CD8-positive, alpha-beta memory T cell (primary cell): ENCODE measurements around the gene RWDD1. TPM values are rescaled to one million over a fixed set of nuclear protein-coding genes. Genes with fewer than 3 reads are reported as not detected.

Source experiments
- CTCF ChIA-PET: fragments of 350-600 bp; sonication (Branson Sonifier 250); formaldehyde crosslinking; loops from one replicate; lab custom pipeline; 2021; ENCODE audit warnings: antibody characterized with exemption; lab: Charles Lee
- POLR2A ChIA-PET: fragments of 350-600 bp; sonication (Branson Sonifier 250); formaldehyde crosslinking; loops from one replicate; lab custom pipeline; 2021; ENCODE audit warnings: antibody characterized with exemption; lab: Charles Lee
- DNase-seq, 5 donors: peaks; one replicate each; pipeline versions ENCODE4 v3.0.0 to v3.0.0-alpha.2; 2020 to 2022; ENCODE audit warnings: mixed read lengths in 1 of 5
- H3K27ac ChIP-seq: one replicate; pipeline ENCODE4 v1.7.0; 2013; ENCODE audit warnings: low read depth, mild to moderate bottlenecking, low read length, moderate library complexity
- H3K27me3 ChIP-seq: 2 replicates; pipeline ENCODE4 v1.7.0; 2013; ENCODE audit warnings: low read length, mild to moderate bottlenecking; ENCODE audit not compliant: insufficient read depth, poor library complexity, severe bottlenecking
- H3K36me3 ChIP-seq: 2 replicates; pipeline ENCODE4 v1.7.0; 2013; ENCODE audit warnings: mild to moderate bottlenecking, low read length, moderate library complexity; ENCODE audit not compliant: insufficient read depth
- H3K4me1 ChIP-seq: 2 replicates; pipeline ENCODE4 v1.7.0; 2013; ENCODE audit warnings: mild to moderate bottlenecking, low read length, moderate library complexity; ENCODE audit not compliant: insufficient read depth
- H3K4me3 ChIP-seq: 2 replicates; pipeline ENCODE4 v1.7.0; 2013; ENCODE audit warnings: mild to moderate bottlenecking, low read length
- H3K9me3 ChIP-seq: 2 replicates; pipeline ENCODE4 v1.7.0; 2013; ENCODE audit warnings: mild to moderate bottlenecking, low read length
- H3K27ac Mint-ChIP-seq, 8 donors: one replicate each; pipeline ENCODE4 v1.8.0; 2020 to 2021; ENCODE audit warnings: mixed read lengths in 8 of 8, mild to moderate bottlenecking in 6 of 8, inconsistent platforms in 3 of 8, moderate library complexity in 3 of 8
- H3K27me3 Mint-ChIP-seq, 2 donors: one replicate each; pipeline ENCODE4 v1.8.0; 2020 to 2021; ENCODE audit warnings: mixed read lengths in 2 of 2, mild to moderate bottlenecking in 1 of 2, moderate library complexity in 1 of 2
- H3K36me3 Mint-ChIP-seq, 3 donors: one replicate each; pipeline ENCODE4 v1.8.0; 2020 to 2021; ENCODE audit warnings: mixed read lengths in 3 of 3, inconsistent platforms in 1 of 3, mild to moderate bottlenecking in 1 of 3
- H3K4me1 Mint-ChIP-seq, 3 donors: one replicate each; pipeline ENCODE4 v1.8.0; 2020 to 2021; ENCODE audit warnings: mixed read lengths in 3 of 3, inconsistent platforms in 1 of 3, mild to moderate bottlenecking in 1 of 3
- H3K4me3 Mint-ChIP-seq, 7 donors: one replicate each; pipeline ENCODE4 v1.8.0; 2020 to 2021; ENCODE audit warnings: mixed read lengths in 7 of 7, mild to moderate bottlenecking in 6 of 7, moderate library complexity in 4 of 7, inconsistent platforms in 2 of 7
- H3K9me3 Mint-ChIP-seq, 5 donors: one replicate each; pipeline ENCODE4 v1.8.0; 2020 to 2022; ENCODE audit warnings: mixed read lengths in 5 of 5, mild to moderate bottlenecking in 3 of 5, moderate library complexity in 2 of 5, inconsistent platforms in 1 of 5
- polyA plus RNA-seq: library from polyadenylated mRNA; unstranded; fragments of 300-500 nt; fragmentation: Illumina TruSeq; gene quantifications from one replicate; pipeline ENCODE4 v1.2.3, GENCODE V29; 2021
- total RNA-seq, 2 experiments: library from RNA; stranded (reverse); gene quantifications; one replicate each; pipeline ENCODE4 v1.2.3, GENCODE V29; 2021

RWDD1 gene
- total and polyA plus RNA-seq, 3 experiments from 2014 or later, result 54.6 to 67.8 (median 56.2) TPM

DNA sequence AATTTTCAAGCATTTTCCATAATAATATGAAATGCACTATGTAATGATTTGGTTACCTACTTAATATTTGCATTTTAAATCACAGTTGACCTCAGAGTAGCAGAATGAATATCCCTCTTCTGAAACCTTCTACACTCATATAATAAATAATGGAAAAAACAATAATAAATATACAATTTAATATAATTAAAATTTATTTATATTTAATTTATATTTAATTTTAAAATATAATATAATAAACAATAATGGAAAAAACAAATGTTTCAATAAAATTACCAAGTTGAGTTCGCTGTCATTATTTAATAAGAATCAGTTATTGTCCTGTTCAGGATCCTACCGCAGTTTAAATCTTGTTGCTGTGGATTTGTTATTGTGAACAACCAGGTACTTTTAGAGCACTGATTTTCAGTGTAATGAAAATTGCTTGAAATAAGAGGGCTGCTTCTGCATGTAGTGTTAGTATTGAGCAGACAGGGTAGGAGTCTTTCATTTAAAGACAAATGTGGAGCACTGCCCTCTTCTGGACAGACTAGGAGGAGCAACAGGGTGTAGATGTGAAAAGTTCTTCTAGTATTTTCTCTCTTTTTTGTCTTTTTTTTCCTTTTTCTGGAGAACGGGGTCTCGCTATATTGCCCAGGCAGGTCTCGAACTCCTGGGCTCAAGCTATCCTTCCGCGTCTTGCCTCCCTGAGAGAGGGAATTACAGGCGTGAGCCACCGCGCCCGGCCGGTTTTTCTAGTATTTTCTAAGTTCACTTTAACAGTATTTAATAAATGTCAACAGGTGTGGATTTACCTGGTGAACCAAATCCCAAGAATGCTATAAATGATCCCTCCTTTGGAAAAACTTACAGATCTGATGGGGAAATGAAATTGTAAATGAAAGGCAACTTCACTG is 39.4 kb upstream of the RWDD1 start:
- peak; percentile 24 to 72 (median 56) for DNase-seq

DNA sequence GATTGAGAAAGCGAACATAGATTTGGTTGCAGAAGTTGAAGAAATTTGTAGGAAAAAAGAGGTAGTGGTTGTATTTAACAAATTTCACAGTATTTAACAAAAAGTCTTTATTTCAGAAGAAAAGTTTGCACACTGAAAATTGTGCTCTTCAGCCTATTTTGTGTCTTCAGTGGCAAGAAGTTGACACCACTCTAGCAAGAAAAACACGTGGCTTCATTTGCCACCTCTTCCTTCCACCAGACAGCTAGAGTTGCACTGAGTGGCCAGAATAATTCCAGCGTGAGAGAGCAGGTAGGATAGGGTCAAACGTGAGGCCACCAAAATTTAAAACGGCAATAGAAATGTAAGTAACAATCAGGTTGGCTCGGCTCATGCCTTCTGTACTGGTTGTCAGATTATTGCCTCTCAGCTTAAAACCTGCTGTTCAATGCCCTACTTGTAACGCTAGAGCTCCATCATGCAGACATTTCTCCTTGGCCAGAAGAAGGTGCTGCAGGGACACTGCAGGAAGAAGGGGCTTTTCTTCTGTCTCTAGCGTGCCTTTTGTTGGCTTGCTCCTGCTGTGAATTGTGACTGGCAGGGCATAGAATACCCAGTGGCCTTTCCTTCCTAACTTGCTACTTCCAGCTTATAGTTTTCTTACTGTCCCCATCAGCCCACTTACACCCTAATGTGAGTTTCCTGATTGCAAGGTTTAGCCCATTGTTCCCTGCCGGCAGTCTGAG is 37.9 kb upstream of the RWDD1 start:
- Mint-ChIP-seq H3K36me3 (no peaks in the 10 kb centered on the region), H3K4me1 (peaks cover 0 to 3% (median 0%) of the 10 kb centered on the region in 3 donors), H3K27me3 (peaks cover 14 to 37% of the 10 kb centered on the region in 2 donors), H3K27ac (peak overlapping the region in 1 of 8 donors; percentile 49), H3K4me3 (no peak overlapping the region), H3K9me3 (no peaks in the 10 kb centered on the region)
- Histone ChIP-seq H3K27ac (no peak overlapping the region), H3K4me1 (no peaks in the 10 kb centered on the region), H3K9me3 (no peaks in the 10 kb centered on the region), H3K36me3 (no peaks in the 10 kb centered on the region), H3K4me3 (no peak overlapping the region), H3K27me3 (peaks cover 9% of the 10 kb centered on the region)
- ChIA-PET CTCF (interaction anchor here (0.9 to 4.4 kb wide), 11 partner anchors 8 to 264 kb away, joined by 3 to 45 read pairs (median 5); partner anchors contain the start of gene TSPYL1), POLR2A (no interaction called here)
- no peak for DNase-seq

More for the DNA sequence above, 39.4 kb upstream of the RWDD1 start:
- Mint-ChIP-seq H3K9me3 (no peaks in the 10 kb centered on the region), H3K27me3 (peaks cover 14 to 46% of the 10 kb centered on the region in 2 donors), H3K4me3 (no peak overlapping the region), H3K27ac (no peak overlapping the region), H3K36me3 (no peaks in the 10 kb centered on the region), H3K4me1 (peaks cover 0 to 3% (median 0%) of the 10 kb centered on the region in 3 donors)
- POLR2A ChIA-PET, result no interaction called here
- peaks cover 9% of the 10 kb centered on the region for H3K27me3 ChIP-seq
- no peaks in the 10 kb centered on the region for H3K36me3 ChIP-seq
- no peak overlapping the region for H3K27ac ChIP-seq
- H3K4me3 ChIP-seq, result no peak overlapping the region
- CTCF ChIA-PET, result interaction anchor here (0.9 to 4.4 kb wide), 7 partner anchors 10 to 263 kb away, joined by 3 to 45 read pairs (median 8); no protein-coding TSS in a partner anchor
- no peaks in the 10 kb centered on the region for H3K4me1 ChIP-seq
- H3K9me3 ChIP-seq, result no peaks in the 10 kb centered on the region

DNA sequence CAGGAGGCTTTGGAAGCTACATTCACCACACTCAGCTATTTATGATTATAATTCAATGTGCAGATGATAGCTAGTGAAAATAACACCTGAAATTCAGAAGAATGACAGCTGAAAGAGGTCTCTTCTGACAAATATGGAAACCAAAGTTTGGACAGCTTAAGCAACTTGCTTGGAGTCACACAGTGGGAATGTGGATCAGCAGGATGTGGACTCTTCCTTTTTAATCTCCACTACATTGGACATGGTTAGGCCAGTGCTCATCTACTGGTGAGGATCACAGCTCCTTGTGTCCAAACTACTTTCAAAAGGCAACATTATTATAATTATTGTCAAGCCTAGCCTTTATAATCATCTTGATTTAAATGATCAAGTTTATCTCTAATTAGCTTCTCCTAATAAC is 36.2 kb upstream of the RWDD1 start:
- Histone ChIP-seq H3K27ac (no peak overlapping the region), H3K4me3 (no peak overlapping the region), H3K9me3 (no peaks in the 10 kb centered on the region), H3K4me1 (no peaks in the 10 kb centered on the region), H3K27me3 (peaks cover 11% of the 10 kb centered on the region), H3K36me3 (no peaks in the 10 kb centered on the region)
- Mint-ChIP-seq H3K4me1 (peaks cover 0 to 3% (median 0%) of the 10 kb centered on the region in 3 donors), H3K27me3 (peaks cover 13 to 33% of the 10 kb centered on the region in 2 donors), H3K27ac (no peak overlapping the region), H3K4me3 (no peak overlapping the region), H3K9me3 (no peaks in the 10 kb centered on the region), H3K36me3 (no peaks in the 10 kb centered on the region)
- DNase-seq, result no peak
- POLR2A ChIA-PET, result no interaction called here
- CTCF ChIA-PET, result interaction anchor here (0.8 to 4.4 kb wide), 9 partner anchors 8 to 263 kb away, joined by 3 to 45 read pairs (median 3); partner anchors contain the start of gene TSPYL1

DNA sequence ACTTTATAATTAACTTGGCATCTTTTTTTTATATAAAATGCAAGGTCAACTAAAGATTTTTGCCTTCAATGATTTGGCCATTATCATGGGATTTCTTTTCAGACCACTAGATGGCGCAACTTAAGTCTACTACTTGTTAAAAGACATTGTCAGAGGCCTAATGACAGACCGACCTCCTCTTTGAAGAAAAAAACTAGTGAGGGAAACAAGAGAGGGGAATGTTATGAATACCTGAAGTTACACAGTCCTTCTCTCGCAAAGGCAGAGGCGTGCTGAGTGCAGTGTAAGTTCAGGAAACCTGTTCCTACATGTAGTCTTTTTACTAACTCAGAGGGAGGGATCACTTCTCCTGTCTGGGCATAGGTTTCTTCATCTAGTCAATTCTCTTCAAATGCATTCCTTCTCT is 35.1 kb upstream of the RWDD1 start:
- Histone ChIP-seq H3K27me3 (peaks cover 11% of the 10 kb centered on the region), H3K4me3 (no peak overlapping the region), H3K9me3 (no peaks in the 10 kb centered on the region), H3K27ac (no peak overlapping the region), H3K36me3 (no peaks in the 10 kb centered on the region), H3K4me1 (no peaks in the 10 kb centered on the region)
- DNase-seq, result peak in 2 of 5 donors; percentile 40 to 47
- peaks cover 0 to 3% (median 0%) of the 10 kb centered on the region in 3 donors for H3K4me1 Mint-ChIP-seq
- ChIA-PET POLR2A (no interaction called here), CTCF (interaction anchor here (4.4 kb wide), 1 partner anchor 248 kb away, joined by 45 read pairs; no protein-coding TSS in a partner anchor)
- peaks cover 11 to 37% of the 10 kb centered on the region in 2 donors for H3K27me3 Mint-ChIP-seq
- H3K36me3 Mint-ChIP-seq, result no peaks in the 10 kb centered on the region
- H3K4me3 Mint-ChIP-seq, result no peak overlapping the region
- no peak overlapping the region for H3K27ac Mint-ChIP-seq
- no peaks in the 10 kb centered on the region for H3K9me3 Mint-ChIP-seq

DNA sequence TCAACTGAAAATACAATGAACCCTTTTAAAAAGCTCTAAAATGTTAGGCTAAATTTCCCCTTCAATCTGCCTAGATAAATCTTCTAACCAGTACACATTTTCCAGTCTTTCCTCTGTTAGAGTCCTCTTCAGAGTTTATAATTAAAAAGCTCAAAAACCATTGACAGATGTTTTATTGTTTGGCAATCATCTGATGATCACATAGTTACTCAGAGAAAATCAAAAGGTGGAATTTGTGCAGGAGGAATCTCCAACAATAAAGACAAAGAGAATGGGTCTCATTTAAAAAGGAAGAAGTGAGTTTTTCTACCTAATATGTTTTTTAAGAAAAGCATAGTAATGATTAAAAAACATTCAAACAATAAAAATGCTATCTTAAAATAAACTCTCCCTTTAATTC is 28.9 kb upstream of the RWDD1 start:
- DNase-seq, result no peak
- CTCF ChIA-PET, result interaction anchor here (1.0 to 1.8 kb wide), 2 partner anchors 10 to 255 kb away, joined by 3 to 9 read pairs; no protein-coding TSS in a partner anchor
- Mint-ChIP-seq H3K27me3 (peaks cover 7 to 47% of the 10 kb centered on the region in 2 donors), H3K27ac (no peak overlapping the region), H3K4me3 (no peak overlapping the region), H3K9me3 (no peaks in the 10 kb centered on the region), H3K4me1 (no peaks in the 10 kb centered on the region), H3K36me3 (no peaks in the 10 kb centered on the region)
- peaks cover 5% of the 10 kb centered on the region for H3K27me3 ChIP-seq
- no peaks in the 10 kb centered on the region for H3K4me1 ChIP-seq
- H3K9me3 ChIP-seq, result no peaks in the 10 kb centered on the region
- H3K36me3 ChIP-seq, result no peaks in the 10 kb centered on the region
- POLR2A ChIA-PET, result interaction anchor here (1.1 kb wide), 1 partner anchor 28 kb away, joined by 5 read pairs; the partner anchor contains the start of gene RWDD1
- H3K4me3 ChIP-seq, result no peak overlapping the region
- H3K27ac ChIP-seq, result no peak overlapping the region

DNA sequence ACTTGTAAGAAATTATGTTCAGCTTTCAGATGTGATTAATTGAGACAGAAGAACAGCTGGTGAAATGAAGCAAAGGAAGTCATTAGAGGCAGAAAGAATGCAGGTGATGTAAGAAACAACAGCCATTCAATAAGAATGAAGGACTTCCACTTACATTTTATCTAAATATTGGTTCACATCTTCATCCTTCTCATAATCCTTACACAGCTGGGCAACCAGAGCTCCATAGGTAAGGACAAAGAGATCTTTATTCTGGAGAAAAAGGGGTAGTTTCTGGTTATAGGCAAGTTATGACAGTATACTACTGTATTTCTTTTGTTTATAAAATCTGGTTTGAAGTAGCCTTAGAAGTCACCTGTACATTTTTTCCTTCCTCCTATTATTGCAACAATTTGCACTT is 28.2 kb upstream of the RWDD1 start:
- Histone ChIP-seq H3K27me3 (peaks cover 5% of the 10 kb centered on the region), H3K36me3 (no peaks in the 10 kb centered on the region), H3K4me1 (no peaks in the 10 kb centered on the region), H3K27ac (no peak overlapping the region), H3K4me3 (no peak overlapping the region), H3K9me3 (no peaks in the 10 kb centered on the region)
- no peak for DNase-seq
- no peaks in the 10 kb centered on the region for H3K4me1 Mint-ChIP-seq
- no peak overlapping the region for H3K4me3 Mint-ChIP-seq
- ChIA-PET POLR2A (no interaction called here), CTCF (no interaction called here)
- H3K36me3 Mint-ChIP-seq, result no peaks in the 10 kb centered on the region
- H3K9me3 Mint-ChIP-seq, result no peaks in the 10 kb centered on the region
- peaks cover 7 to 47% of the 10 kb centered on the region in 2 donors for H3K27me3 Mint-ChIP-seq
- H3K27ac Mint-ChIP-seq, result no peak overlapping the region

DNA sequence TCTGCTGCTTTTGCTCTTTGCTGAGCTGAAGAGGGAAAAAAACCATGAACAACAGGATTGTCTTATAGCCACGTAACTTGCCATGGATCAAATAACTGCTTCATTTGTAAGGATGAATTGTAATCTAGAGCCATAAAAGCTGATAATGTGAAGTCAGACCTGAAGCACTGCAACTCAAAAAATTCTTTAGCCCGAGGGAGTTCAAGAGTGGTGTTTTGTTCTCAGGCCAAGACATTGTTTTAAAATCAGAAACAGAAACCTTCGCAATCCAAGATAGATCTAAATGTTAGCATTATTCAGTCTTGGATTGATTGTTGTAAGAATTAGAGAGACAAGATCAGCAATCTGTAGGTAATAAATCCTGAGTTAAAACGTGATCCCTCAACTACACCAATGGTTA is 25.7 kb upstream of the RWDD1 start, which contains the start of gene TRAPPC3L:
Gene TRAPPC3L, minus strand, starts transcription at position 34 of the 400 bp plus-strand sequence. CDS start 170 bp downstream, outside the sequence.
- Histone ChIP-seq H3K27ac (no peak within 1 kb of the TSS), H3K4me1 (no peaks in the 10 kb centered on the region), H3K36me3 (no peaks in the 10 kb centered on the region), H3K9me3 (no peaks in the 10 kb centered on the region), H3K27me3 (no peaks in the 10 kb centered on the region), H3K4me3 (no peak within 1 kb of the TSS)
- Mint-ChIP-seq H3K36me3 (no peaks in the 10 kb centered on the region), H3K4me1 (no peaks in the 10 kb centered on the region), H3K27me3 (peaks cover 4 to 42% of the 10 kb centered on the region in 2 donors), H3K4me3 (no peak within 1 kb of the TSS), H3K9me3 (no peaks in the 10 kb centered on the region), H3K27ac (no peak within 1 kb of the TSS)
- POLR2A ChIA-PET, result no interaction called here
- no peak for DNase-seq
- CTCF ChIA-PET, result no interaction called here
